ENCODE data around the gene DIP2C. TPM values are rescaled to one million over a fixed set of nuclear protein-coding genes. Genes with fewer than 3 reads are reported as not detected.
A peak's percentile ranks its signal among the peaks of the same experiment; 100 is the strongest.

The DIP2C gene
- total and polyA plus RNA-seq, 3 experiments from 2014 or later = 0.44 to 1.1 (median 0.55) TPM

DNA sequence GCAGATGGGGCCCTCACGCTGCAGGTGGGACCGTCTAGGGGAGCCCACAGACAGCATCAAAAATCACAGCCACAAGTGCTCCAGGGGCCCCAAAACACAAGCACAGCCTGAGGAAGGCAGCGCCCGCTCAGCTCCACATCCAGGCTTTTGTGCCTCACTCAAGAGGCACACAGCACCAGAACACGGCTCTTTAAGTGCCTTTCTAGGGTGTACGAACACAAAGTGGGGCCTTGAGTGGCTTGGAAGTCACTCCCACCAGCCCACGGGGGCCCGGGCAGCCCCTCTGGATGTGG is 65.2 kb downstream of the DIP2C start:
- peaks cover 0 to 3% (median 0%) of the 10 kb centered on the region in 3 donors for H3K4me1 Mint-ChIP-seq

GRCh38 chr10:623477-624311 is 65.8 kb downstream of the DIP2C start:
- H3K4me3 Mint-ChIP-seq = no peak overlapping the region
- Histone ChIP-seq H3K27ac (ENCODE audit: low read depth, low read length) (no peak overlapping the region), H3K4me3 (ENCODE audit: low read length) (no peak overlapping the region), H3K4me1 (ENCODE audit: insufficient read depth, low read length) (no peaks in the 10 kb centered on the region), H3K27me3 (ENCODE audit: insufficient read depth, low read length, poor library complexity, severe bottlenecking) (no peaks in the 10 kb centered on the region), H3K36me3 (ENCODE audit: insufficient read depth, low read length) (no peaks in the 10 kb centered on the region), H3K9me3 (ENCODE audit: low read length) (no peaks in the 10 kb centered on the region)
- peaks cover 0 to 1% (median 0%) of the 10 kb centered on the region in 5 donors for H3K9me3 Mint-ChIP-seq
- peaks cover 0 to 3% (median 0%) of the 10 kb centered on the region in 3 donors for H3K4me1 Mint-ChIP-seq
- no peaks in the 10 kb centered on the region for H3K36me3 Mint-ChIP-seq
- ChIA-PET POLR2A (no interaction called here), CTCF (no interaction called here)
- H3K27ac Mint-ChIP-seq = no peak overlapping the region
- peaks cover 11 to 38% of the 10 kb centered on the region in 2 donors for H3K27me3 Mint-ChIP-seq
- DNase-seq = no peak

More for the DNA sequence above, 65.2 kb downstream of the DIP2C start:
- H3K4me1 ChIP-seq (ENCODE audit: insufficient read depth, low read length) = no peaks in the 10 kb centered on the region
- POLR2A ChIA-PET = no interaction called here
- Mint-ChIP-seq H3K9me3 (peaks cover 0 to 1% (median 0%) of the 10 kb centered on the region in 5 donors), H3K36me3 (no peaks in the 10 kb centered on the region), H3K27ac (no peak overlapping the region), H3K4me3 (no peak overlapping the region), H3K27me3 (peaks cover 7 to 36% of the 10 kb centered on the region in 2 donors)
- no peaks in the 10 kb centered on the region for H3K9me3 ChIP-seq (ENCODE audit: low read length)
- H3K36me3 ChIP-seq (ENCODE audit: insufficient read depth, low read length) = no peaks in the 10 kb centered on the region
- no peak overlapping the region for H3K4me3 ChIP-seq (ENCODE audit: low read length)
- H3K27me3 ChIP-seq (ENCODE audit: insufficient read depth, low read length, poor library complexity, severe bottlenecking) = no peaks in the 10 kb centered on the region
- no peak overlapping the region for H3K27ac ChIP-seq (ENCODE audit: low read depth, low read length)
- DNase-seq = no peak
- CTCF ChIA-PET = no interaction called here

DNA sequence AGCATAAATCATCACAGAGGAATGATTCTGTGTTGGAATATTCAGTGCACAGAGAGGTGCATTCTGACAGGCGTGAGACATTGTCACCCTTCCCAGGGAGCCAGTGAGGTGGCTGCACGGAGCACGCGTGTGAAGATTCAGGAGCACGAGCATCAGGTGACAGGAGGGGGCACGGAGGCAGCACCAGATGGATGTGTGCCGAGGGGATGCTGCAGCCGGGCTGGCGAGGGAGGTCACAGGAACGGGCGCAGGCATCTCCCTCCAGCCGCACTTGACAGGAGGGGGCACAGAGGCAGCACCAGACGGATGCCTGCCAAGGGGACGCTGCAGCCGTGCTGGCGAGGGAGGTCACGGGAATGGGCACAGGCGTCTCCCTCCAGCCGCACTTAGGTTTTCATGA is 66.5 kb downstream of the DIP2C start:
- no peak overlapping the region for H3K27ac ChIP-seq (ENCODE audit: low read depth, low read length)
- H3K36me3 ChIP-seq (ENCODE audit: insufficient read depth, low read length) = no peaks in the 10 kb centered on the region
- no peak for DNase-seq
- H3K4me3 ChIP-seq (ENCODE audit: low read length) = no peak overlapping the region
- Mint-ChIP-seq H3K9me3 (peaks cover 0 to 1% (median 0%) of the 10 kb centered on the region in 5 donors), H3K4me3 (no peak overlapping the region), H3K4me1 (peaks cover 0 to 3% (median 0%) of the 10 kb centered on the region in 3 donors), H3K27ac (no peak overlapping the region), H3K27me3 (peaks cover 11 to 43% of the 10 kb centered on the region in 2 donors), H3K36me3 (no peaks in the 10 kb centered on the region)
- H3K4me1 ChIP-seq (ENCODE audit: insufficient read depth, low read length) = no peaks in the 10 kb centered on the region
- ChIA-PET CTCF (no interaction called here), POLR2A (no interaction called here)
- no peaks in the 10 kb centered on the region for H3K9me3 ChIP-seq (ENCODE audit: low read length)
- H3K27me3 ChIP-seq (ENCODE audit: insufficient read depth, low read length, poor library complexity, severe bottlenecking) = no peaks in the 10 kb centered on the region

GRCh38 chr10:621981-622740 is 67.3 kb downstream of the DIP2C start:
- CTCF ChIA-PET = no interaction called here
- no peak overlapping the region for H3K4me3 Mint-ChIP-seq

GRCh38 chr10:621513-621912 is 68.0 kb downstream of the DIP2C start:
- H3K36me3 Mint-ChIP-seq = no peaks in the 10 kb centered on the region
- Histone ChIP-seq H3K4me1 (ENCODE audit: insufficient read depth, low read length) (no peaks in the 10 kb centered on the region), H3K36me3 (ENCODE audit: insufficient read depth, low read length) (no peaks in the 10 kb centered on the region), H3K9me3 (ENCODE audit: low read length) (no peaks in the 10 kb centered on the region), H3K4me3 (ENCODE audit: low read length) (no peak overlapping the region), H3K27me3 (ENCODE audit: insufficient read depth, low read length, poor library complexity, severe bottlenecking) (no peaks in the 10 kb centered on the region), H3K27ac (ENCODE audit: low read depth, low read length) (no peak overlapping the region)
- H3K27ac Mint-ChIP-seq = peak overlapping the region in 1 of 8 donors; percentile 13
- peaks cover 10 to 51% of the 10 kb centered on the region in 2 donors for H3K27me3 Mint-ChIP-seq
- no peak overlapping the region for H3K4me3 Mint-ChIP-seq
- H3K4me1 Mint-ChIP-seq = peaks cover 0 to 3% (median 0%) of the 10 kb centered on the region in 3 donors
- CTCF ChIA-PET = no interaction called here
- POLR2A ChIA-PET = no interaction called here
- DNase-seq = no peak
- peaks cover 0 to 1% (median 0%) of the 10 kb centered on the region in 5 donors for H3K9me3 Mint-ChIP-seq

More at GRCh38 chr10:621981-622740, 67.3 kb downstream of the DIP2C start:
- H3K27me3 Mint-ChIP-seq = peaks cover 11 to 48% of the 10 kb centered on the region in 2 donors
- no peaks in the 10 kb centered on the region for H3K36me3 Mint-ChIP-seq
- peaks cover 0 to 1% (median 0%) of the 10 kb centered on the region in 5 donors for H3K9me3 Mint-ChIP-seq
- H3K27ac Mint-ChIP-seq = no peak overlapping the region
- DNase-seq = no peak
- Histone ChIP-seq H3K9me3 (ENCODE audit: low read length) (no peaks in the 10 kb centered on the region), H3K36me3 (ENCODE audit: insufficient read depth, low read length) (no peaks in the 10 kb centered on the region), H3K4me3 (ENCODE audit: low read length) (no peak overlapping the region), H3K27ac (ENCODE audit: low read depth, low read length) (no peak overlapping the region), H3K4me1 (ENCODE audit: insufficient read depth, low read length) (no peaks in the 10 kb centered on the region), H3K27me3 (ENCODE audit: insufficient read depth, low read length, poor library complexity, severe bottlenecking) (no peaks in the 10 kb centered on the region)
- H3K4me1 Mint-ChIP-seq = peaks cover 0 to 3% (median 0%) of the 10 kb centered on the region in 3 donors
- POLR2A ChIA-PET = no interaction called here

DNA sequence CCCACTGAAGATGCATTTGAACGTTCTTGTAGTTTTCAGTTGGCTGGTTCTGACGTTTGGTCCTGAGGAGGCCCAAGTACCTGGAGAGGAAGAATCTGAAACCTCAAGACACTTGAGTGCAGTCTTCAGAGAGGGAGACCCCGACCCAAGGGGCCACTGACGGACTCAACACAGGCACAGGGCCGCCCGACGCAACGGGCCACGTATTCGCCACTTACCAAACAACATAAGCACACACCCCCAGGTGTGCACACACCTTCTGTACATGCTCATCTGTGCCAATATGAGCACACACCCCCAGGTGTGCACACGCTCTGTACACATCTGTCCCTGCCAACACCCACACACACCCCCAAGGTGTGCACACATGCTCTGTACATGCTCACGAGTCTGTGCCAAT is 68.5 kb downstream of the DIP2C start:
- Mint-ChIP-seq H3K27me3 (peaks cover 10 to 53% of the 10 kb centered on the region in 2 donors), H3K27ac (peak overlapping the region in 2 of 8 donors; percentile 9 to 13), H3K4me3 (no peak overlapping the region), H3K4me1 (peaks cover 0 to 3% (median 0%) of the 10 kb centered on the region in 3 donors), H3K9me3 (peaks cover 0 to 1% (median 0%) of the 10 kb centered on the region in 5 donors), H3K36me3 (no peaks in the 10 kb centered on the region)
- POLR2A ChIA-PET = no interaction called here
- H3K9me3 ChIP-seq (ENCODE audit: low read length) = no peaks in the 10 kb centered on the region
- CTCF ChIA-PET = no interaction called here
- H3K36me3 ChIP-seq (ENCODE audit: insufficient read depth, low read length) = no peaks in the 10 kb centered on the region
- DNase-seq = no peak
- no peaks in the 10 kb centered on the region for H3K4me1 ChIP-seq (ENCODE audit: insufficient read depth, low read length)
- no peak overlapping the region for H3K4me3 ChIP-seq (ENCODE audit: low read length)
- H3K27ac ChIP-seq (ENCODE audit: low read depth, low read length) = no peak overlapping the region
- H3K27me3 ChIP-seq (ENCODE audit: insufficient read depth, low read length, poor library complexity, severe bottlenecking) = no peaks in the 10 kb centered on the region

DNA sequence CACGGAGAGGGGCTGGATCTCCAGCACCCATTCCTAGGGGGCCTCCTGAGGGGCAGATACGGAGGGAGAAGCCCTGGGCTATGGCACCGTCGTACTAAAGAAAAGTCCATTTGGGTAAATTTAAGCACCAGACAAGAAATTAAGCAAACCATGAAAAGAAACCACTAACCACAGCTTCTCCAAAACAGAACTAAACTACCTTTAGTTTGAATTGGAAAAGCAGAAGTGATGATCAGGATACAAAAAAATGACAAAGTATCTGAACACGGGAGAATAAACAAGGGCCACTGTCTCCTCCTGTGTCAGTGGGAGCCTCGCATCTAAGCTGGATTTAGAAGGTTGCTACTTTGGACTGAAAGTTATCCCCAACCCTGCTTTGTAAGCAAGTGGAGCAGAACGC is 69.1 kb downstream of the DIP2C start:
- Mint-ChIP-seq H3K4me1 (peaks cover 0 to 3% (median 0%) of the 10 kb centered on the region in 3 donors), H3K27me3 (peaks cover 10 to 56% of the 10 kb centered on the region in 2 donors), H3K27ac (no peak overlapping the region), H3K4me3 (no peak overlapping the region), H3K9me3 (peaks cover 0 to 1% (median 0%) of the 10 kb centered on the region in 5 donors), H3K36me3 (no peaks in the 10 kb centered on the region)
- DNase-seq = no peak
- Histone ChIP-seq H3K36me3 (ENCODE audit: insufficient read depth, low read length) (no peaks in the 10 kb centered on the region), H3K27ac (ENCODE audit: low read depth, low read length) (no peak overlapping the region), H3K4me3 (ENCODE audit: low read length) (no peak overlapping the region), H3K4me1 (ENCODE audit: insufficient read depth, low read length) (no peaks in the 10 kb centered on the region), H3K9me3 (ENCODE audit: low read length) (no peaks in the 10 kb centered on the region), H3K27me3 (ENCODE audit: insufficient read depth, low read length, poor library complexity, severe bottlenecking) (no peaks in the 10 kb centered on the region)
- CTCF ChIA-PET = no interaction called here
- POLR2A ChIA-PET = no interaction called here

DNA sequence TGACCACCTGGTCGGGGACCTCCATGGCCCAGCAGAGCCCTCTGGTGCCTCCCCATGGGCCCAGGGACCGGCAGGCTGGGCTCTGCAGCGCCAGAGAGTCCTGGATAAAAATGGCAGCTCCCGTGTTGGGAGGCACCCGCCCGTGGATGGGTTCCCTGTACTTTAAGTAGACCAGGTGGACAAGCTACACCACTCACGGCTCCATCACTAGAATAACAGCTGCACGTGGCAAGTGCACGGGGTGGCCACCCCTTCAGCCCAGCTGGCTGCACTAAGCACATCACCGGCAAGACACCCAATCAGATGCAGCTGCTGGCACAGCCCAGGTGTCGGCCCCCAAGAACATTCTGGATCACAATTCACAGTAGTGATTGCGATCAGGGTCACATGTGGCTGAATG is 69.8 kb downstream of the DIP2C start:
- H3K9me3 ChIP-seq (ENCODE audit: low read length) = no peaks in the 10 kb centered on the region
- no peak overlapping the region for H3K4me3 ChIP-seq (ENCODE audit: low read length)
- H3K4me3 Mint-ChIP-seq = no peak overlapping the region
- no peaks in the 10 kb centered on the region for H3K36me3 Mint-ChIP-seq
- H3K27ac Mint-ChIP-seq = no peak overlapping the region
- peak in 1 of 5 donors; percentile 18 for DNase-seq
- peaks cover 0 to 3% (median 0%) of the 10 kb centered on the region in 3 donors for H3K4me1 Mint-ChIP-seq
- no peaks in the 10 kb centered on the region for H3K4me1 ChIP-seq (ENCODE audit: insufficient read depth, low read length)
- peaks cover 8 to 58% of the 10 kb centered on the region in 2 donors for H3K27me3 Mint-ChIP-seq
- H3K27ac ChIP-seq (ENCODE audit: low read depth, low read length) = no peak overlapping the region
- CTCF ChIA-PET = no interaction called here
- no peaks in the 10 kb centered on the region for H3K36me3 ChIP-seq (ENCODE audit: insufficient read depth, low read length)
- no peaks in the 10 kb centered on the region for H3K27me3 ChIP-seq (ENCODE audit: insufficient read depth, low read length, poor library complexity, severe bottlenecking)
- POLR2A ChIA-PET = no interaction called here
- peaks cover 0 to 1% (median 0%) of the 10 kb centered on the region in 5 donors for H3K9me3 Mint-ChIP-seq

All from CD8-positive, alpha-beta memory T cell (primary cell).